HG03457 (cell line): Measurements from ENCODE around the gene METAP1D.

Experiments
- ATAC-seq: cut with Tn5 transposase; IDR thresholded peaks from one replicate; pipeline ENCODE4 v1.9.1; 2021; ENCODE audit warnings: moderate number of reproducible peaks; ENCODE audit not compliant: unreplicated experiment

METAP1D gene

GRCh38 chr2:172079416-172079815 lies 79.7 kb downstream of the METAP1D start:
- no peak for ATAC-seq

DNA sequence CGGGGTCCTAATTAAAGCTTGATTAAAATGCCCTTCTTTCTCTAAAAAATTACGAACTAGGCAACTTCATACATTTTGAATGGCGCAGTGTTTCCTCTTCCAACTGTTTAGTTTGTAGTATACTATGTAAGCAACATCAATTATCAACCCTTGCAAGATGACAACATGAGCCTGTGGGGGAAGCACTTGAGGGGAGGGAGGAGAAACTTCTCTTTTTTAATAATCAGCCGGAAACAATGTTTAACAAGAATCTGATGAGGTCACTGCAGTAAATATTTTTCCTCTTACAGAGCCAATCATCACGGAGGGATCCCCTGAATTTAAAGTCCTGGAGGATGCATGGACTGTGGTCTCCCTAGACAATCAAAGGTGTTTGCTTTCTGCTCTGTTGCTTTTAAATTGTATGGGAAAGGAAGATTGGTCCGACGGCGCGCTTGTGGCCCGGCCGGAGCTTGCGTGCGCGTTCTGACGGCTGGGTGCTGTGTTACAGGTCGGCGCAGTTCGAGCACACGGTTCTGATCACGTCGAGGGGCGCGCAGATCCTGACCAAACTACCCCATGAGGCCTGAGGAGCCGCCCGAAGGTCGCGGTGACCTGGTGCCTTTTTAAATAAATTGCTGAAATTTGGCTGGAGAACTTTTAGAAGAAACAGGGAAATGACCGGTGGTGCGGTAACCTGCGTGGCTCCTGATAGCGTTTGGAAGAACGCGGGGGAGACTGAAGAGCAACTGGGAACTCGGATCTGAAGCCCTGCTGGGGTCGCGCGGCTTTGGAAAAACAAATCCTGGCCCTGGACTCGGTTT lies 80.3 kb downstream of the METAP1D start:
- no peak for ATAC-seq

- no peak for ATAC-seq
Measured at GRCh38 chr2:172080641-172081220, 81.0 kb downstream of the METAP1D start.

GRCh38 chr2:172081221-172082022 lies 81.7 kb downstream of the METAP1D start:
- ATAC-seq = no peak

DNA sequence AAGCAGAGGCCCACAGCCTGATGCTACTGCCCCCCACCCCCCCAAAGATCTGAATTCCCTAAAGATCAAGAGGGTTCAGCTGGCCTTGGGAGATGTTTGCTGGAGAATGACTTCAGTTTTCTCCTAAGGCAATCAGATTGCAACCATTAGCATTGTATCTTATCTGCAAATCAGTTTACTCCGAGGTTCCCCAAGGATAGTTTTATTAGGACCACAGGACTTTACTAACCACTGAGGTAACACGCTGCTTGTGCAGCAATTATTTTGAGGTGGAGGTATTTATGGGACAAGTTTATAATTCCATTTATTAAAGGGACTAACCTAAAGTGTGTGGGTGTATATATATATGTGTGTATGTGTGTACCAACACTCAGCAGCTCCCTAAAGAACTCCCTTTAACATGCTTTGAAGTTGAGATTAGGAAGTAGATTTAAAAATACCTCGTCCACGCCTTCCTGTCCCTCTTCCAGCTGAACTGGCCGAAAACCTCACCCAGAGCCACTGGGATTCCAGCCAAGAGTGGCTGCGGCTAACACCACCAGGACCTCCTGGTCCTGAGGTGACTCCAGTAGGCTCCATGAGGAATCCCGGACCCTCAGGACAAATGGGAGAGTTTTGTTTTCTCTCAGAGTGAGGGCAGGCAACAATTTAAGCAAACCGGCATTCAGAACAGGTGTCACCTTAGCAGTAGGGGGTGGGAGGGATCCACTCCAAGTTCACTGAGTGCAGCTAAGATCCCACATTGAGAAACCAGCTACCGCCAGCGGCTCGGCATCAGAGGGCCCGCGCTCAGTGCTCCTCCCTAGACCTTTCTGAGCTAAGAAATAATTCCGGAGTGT lies 82.6 kb downstream of the METAP1D start:
- no peak for ATAC-seq

DNA sequence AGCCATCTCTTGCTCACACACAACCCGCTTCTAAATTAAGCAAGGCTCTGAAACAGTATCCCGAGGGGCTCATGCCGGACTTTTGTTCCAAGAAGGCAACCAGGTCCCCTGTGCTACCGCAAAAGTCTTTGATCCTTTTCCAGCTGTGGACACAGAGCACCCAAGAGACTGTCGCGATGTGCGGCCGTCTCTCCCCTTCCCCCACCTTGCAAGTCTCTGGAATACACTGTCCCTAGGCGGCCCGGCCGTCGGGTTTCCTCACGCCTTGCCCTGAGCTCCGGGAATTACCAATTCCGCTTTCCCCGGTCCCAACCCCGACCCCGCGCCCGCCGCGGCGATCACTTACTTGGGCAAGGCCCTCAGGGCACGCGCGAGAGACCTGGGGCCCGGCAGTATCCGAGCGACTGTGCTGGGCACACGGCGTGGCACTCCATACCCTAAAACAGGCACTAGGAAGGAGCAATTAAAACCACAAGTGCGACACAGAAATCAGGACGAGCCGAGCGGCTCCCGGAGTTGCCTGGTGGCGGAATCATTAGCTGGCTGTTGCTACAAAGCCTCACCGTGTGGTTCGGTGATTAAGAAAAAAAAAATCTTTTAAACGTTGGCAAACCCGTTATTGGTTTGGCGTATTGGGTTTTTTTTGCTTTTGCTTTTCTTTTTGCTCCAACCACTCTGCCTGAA lies 83.3 kb downstream of the METAP1D start:
- ATAC-seq = no peak

- no peak for ATAC-seq
Measured at GRCh38 chr2:172083628-172084394, 84.1 kb downstream of the METAP1D start.

DNA sequence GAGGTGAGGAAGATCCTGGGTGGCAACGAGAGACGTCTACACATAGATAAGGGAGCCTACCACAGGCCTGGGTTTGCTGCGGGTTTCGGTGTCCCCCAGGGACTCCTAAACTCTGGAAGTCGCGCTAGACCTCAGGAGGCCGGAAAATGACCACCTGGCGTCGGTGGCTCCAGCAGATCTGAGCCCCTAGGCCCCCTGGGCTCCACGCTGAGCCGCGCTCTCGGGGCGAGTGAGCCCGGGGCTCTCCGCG lies 84.6 kb downstream of the METAP1D start:
- ATAC-seq = no peak

GRCh38 chr2:172084645-172085459 lies 85.1 kb downstream of the METAP1D start:
- peak; percentile 62 for ATAC-seq

- peak; percentile 12 for ATAC-seq
Measured at GRCh38 chr2:172085460-172086159, 85.9 kb downstream of the METAP1D start, which contains the start of gene DLX1. TSS of gene DLX1 (plus strand) at chr2:172085507. CDS start at chr2:172085678, 171 bp downstream.

DNA sequence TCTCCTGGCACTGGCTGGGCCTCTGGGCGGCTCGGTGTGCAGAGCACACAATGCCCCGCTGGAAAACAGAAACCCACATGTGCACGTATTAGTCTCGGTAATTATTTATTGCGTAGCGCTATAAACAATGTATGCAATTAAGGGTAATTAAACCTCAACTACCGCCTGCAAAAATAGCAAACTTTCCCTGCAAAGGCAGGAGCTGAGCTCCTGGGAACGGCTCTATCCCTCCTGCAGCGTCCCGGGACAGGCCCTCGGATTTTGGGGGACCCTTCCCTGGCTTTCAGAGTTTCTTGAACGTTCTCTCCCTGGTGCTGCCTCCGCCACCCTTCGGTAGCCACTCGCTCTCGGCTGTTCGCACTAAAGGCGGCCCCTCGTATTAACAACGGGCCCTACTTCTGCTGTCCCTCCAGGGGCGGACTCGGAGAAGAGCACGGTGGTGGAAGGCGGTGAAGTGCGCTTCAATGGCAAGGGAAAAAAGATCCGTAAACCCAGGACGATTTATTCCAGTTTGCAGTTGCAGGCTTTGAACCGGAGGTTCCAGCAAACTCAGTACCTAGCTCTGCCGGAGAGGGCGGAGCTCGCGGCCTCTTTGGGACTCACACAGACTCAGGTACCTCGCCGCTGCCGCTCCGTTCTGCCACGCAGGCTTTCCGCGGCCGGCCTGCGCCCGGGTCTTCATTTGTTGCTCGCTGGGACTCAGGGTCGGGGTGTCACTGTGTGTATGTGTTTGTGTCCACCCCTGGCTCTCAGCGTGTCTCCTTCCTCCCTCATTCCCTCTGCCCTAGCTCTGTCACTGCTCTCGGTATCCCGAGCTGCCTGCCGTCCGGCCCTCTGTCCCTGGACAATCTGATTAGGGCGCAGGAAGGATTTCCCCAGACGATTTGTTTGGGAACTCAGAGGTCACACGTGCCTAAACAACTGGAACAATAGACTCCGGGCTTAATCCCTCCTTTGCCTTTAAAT lies 86.8 kb downstream of the METAP1D start:
- no peak for ATAC-seq

DNA sequence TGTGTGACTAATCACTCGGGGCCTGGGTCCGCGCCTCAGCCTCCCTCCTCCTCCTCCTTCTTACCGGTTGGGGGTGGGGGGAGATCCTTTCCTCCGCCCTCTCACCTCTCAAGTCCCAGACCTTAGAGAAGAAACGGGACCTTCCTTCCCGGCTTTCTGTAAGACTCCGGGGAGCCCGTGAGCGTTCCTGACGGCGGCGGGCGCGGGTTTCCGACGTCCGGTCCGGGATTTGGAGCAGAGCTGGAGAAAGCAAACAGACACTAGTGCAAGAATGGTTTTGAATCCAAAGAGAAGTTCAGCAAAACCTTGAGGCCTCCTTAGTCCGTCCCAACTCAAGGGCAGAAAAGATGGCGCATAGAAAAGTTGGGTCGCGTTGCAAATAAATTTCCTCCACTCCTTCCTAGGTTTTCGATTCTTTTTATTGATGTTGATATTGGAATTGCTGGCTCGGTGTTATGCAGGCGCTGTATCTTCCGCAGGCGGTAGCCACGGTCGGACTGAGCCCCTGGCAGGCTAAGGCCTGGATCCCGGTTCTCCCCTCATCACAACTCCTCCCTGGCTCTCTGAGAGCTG lies 87.5 kb downstream of the METAP1D start:
- no peak for ATAC-seq

DNA sequence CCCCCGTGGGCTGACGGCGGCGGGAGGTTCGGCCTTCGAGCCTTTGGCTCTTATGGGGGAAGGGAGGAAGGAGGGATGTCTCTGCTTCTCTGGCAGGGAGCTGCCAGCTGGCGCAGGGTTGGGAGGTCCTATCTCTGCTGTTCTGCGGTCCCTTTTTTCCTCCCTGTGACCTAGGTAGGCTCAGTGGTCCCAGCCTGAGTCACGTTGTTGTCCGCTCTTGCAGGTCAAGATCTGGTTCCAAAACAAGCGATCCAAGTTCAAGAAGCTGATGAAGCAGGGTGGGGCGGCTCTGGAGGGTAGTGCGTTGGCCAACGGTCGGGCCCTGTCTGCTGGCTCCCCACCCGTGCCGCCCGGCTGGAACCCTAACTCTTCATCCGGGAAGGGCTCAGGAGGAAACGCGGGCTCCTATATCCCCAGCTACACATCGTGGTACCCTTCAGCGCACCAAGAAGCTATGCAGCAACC lies 88.1 kb downstream of the METAP1D start:
- ATAC-seq = no peak

DNA sequence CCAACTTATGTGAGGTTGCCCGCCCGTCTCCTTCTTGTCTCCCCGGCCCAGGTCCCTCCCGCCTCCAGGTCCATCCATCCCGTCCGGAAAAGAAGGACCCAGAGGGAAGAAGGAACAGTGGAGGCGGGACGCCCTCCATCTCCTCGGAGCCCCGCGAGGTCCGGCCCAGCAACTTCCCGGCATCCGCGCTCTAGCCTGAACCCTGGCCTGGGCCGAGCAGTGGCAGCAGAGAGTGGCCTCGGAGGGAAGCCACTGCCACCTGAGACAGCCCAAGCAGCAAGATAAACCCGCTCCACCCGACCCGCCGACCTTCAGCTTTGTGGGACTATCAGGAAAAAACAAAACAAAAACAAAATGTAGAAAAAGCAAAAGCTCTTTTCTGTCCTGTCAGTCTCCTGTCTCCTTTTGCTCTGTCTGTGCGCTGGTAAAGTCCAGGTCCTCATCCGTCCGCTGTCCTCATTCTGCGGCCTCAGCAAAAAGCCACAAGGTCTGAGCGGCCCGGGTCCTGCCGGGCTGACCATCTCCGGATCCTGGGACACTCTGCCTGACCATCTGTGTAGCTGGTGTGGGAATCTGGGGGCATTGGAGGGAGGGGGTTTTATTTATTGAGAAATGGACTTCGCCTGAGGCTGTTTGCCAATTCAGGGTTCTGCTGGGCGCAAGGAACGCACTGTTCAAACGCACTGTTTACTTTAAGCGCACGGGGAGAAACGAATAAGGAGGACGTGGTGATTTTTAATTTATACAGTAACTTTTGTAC lies 88.7 kb downstream of the METAP1D start:
- ATAC-seq = no peak

DNA sequence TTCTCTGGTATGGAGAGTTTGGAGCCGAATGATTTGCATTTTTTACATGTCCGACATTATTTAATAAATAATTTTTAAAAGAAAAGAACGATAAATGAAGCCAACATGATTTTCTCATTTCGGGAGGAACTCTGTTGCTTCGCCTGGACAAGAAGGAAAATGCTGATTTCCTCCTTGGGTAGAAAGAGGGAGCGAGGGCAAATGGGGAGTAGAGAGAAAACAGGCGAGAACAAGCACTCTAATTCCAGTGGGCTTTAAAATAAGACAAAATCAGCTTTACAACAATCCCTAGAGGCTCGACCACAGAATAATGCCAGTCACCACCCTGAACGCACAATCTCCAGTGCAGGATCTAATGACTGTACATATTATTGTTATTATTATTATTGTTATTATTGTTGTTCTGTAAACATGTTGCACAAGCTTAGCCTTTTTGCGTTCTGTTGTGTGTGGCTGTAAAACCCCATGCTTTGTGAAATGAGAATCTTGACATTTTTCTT lies 89.3 kb downstream of the METAP1D start:
- no peak for ATAC-seq

- ATAC-seq = no peak
Measured at GRCh38 chr2:172089633-172090032, 89.9 kb downstream of the METAP1D start.
